CD4-positive, alpha-beta T cell treated with Interleukin-15 for 1 hour (primary cell): ENCODE data around the gene AGPAT3.

ENCODE experiments used
- DNase-seq: peaks from one replicate; pipeline ENCODE4 v3.0.0-alpha.2; 2020

Gene AGPAT3

GRCh38 chr21:44005071-44005470 is 140.0 kb downstream of the AGPAT3 start:
- no peak for DNase-seq

- no peak for DNase-seq
These were observed 140.6 kb downstream of the AGPAT3 start for GRCh38 chr21:44005593-44005992.

GRCh38 chr21:44006017-44006619 is 141.1 kb downstream of the AGPAT3 start:
- no peak for DNase-seq

GRCh38 chr21:44006656-44007055 is 141.6 kb downstream of the AGPAT3 start:
- no peak for DNase-seq

GRCh38 chr21:44010429-44010828 is 145.4 kb downstream of the AGPAT3 start:
- DNase-seq = no peak

- DNase-seq = no peak
These were observed 146.1 kb downstream of the AGPAT3 start for GRCh38 chr21:44011123-44011522.

GRCh38 chr21:44011579-44012473 is 146.8 kb downstream of the AGPAT3 start, which contains the start of gene TRAPPC10:
TSS of gene TRAPPC10 (plus strand) at chr21:44012309. CDS start at chr21:44012494, 185 bp downstream.
- peak; percentile 79 for DNase-seq

- DNase-seq = peak; percentile 84
These were observed 147.7 kb downstream of the AGPAT3 start for GRCh38 chr21:44012474-44013379.

- DNase-seq = no peak
These were observed 148.5 kb downstream of the AGPAT3 start for GRCh38 chr21:44013380-44014088.

- no peak for DNase-seq
These were observed 152.6 kb downstream of the AGPAT3 start for GRCh38 chr21:44017601-44018000.

GRCh38 chr21:44018127-44018526 is 153.1 kb downstream of the AGPAT3 start:
- no peak for DNase-seq

- DNase-seq = no peak
These were observed 154.0 kb downstream of the AGPAT3 start for GRCh38 chr21:44018813-44019567.

- no peak for DNase-seq
These were observed 154.5 kb downstream of the AGPAT3 start for GRCh38 chr21:44019568-44019958.

- no peak for DNase-seq
These were observed 155.5 kb downstream of the AGPAT3 start for GRCh38 chr21:44020551-44020950.

- no peak for DNase-seq
These were observed 156.0 kb downstream of the AGPAT3 start for GRCh38 chr21:44021064-44021463.

GRCh38 chr21:44024257-44024656 is 159.2 kb downstream of the AGPAT3 start:
- no peak for DNase-seq

GRCh38 chr21:44024887-44025353 is 159.9 kb downstream of the AGPAT3 start:
- DNase-seq = peak; percentile 51

GRCh38 chr21:44027607-44028286 is 162.7 kb downstream of the AGPAT3 start:
- no peak for DNase-seq

- DNase-seq = no peak
These were observed 163.2 kb downstream of the AGPAT3 start for GRCh38 chr21:44028287-44028659.

GRCh38 chr21:44029460-44030087 is 164.6 kb downstream of the AGPAT3 start:
- no peak for DNase-seq

GRCh38 chr21:44035244-44035643 is 170.2 kb downstream of the AGPAT3 start:
- DNase-seq = no peak
